ENCODE measurements around the gene SLC12A7.

DNA sequence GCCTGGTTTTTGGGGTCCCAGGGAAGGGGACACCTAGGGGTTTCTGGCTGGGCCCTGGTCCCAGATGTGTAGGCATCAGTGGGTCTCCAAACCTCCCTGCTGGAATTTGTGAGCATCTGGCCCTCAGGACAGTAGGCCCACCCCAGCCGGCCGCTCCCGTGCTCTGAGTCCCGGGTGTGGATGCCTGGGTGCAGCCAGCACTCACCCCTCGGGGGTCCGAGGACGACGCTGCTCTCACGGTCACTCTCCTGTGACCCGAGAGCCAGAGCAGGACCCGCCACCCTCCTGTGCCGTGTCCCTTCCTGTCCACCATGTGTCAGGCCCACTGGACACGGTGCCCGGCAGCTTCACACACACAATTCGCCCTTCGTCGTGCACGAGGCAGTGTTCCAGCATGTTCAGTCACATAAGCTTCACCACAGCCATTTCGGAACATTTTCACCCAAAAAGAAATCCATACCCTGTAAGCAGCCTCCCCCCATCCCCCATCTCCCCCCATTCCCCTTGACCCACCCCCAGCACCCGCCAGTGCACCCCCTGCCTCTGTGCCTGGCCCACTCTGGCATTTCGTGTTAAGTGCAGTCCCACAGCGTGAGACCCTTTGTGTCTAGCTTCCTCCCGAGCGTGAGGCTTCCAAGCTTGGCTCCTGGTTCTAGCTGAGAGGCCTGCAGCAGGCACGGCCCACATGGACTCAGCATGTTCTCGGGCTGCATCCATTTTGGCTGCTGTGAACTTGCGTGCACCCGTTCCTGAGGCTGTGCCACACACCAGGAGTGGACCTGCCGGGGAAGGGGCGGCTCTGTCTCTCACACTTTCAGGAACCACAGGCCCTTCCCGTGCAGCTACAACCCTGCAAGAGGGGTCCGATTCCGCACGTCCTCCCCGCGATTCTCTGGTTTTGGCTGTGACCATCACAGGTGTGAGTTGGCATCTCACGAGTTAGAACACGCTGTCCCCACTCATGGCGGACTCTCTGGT, 62.7 kb downstream of the SLC12A7 start:
- TF ChIP-seq ZNF274 (IDR thresholded peaks at IDR 0.05; ENCODE audit: low read depth, low read length) (no peak), SUZ12 (IDR thresholded peaks at IDR 0.05; ENCODE audit: extremely low read depth, insufficient read depth, insufficient read length) (no peak), YY1 (IDR thresholded peaks at IDR 0.05; ENCODE audit: insufficient read depth, insufficient read length) (no peak)

All from NT2/D1 (cell line).